SK-N-MC (cell line): Measurements from ENCODE around the gene PIWIL4.

Source experiments
- EZH2 ChIP-seq: fragments of 200-600 bp; sonication (generic); IDR thresholded peaks from one replicate; pipeline ENCODE4 v1.6.1; 2017; ENCODE audit warnings: antibody characterized with exemption
- FOXP2 ChIP-seq: optimal IDR thresholded peaks from 2 replicates; pipeline ENCODE3; 2011; ENCODE audit warnings: mild to moderate bottlenecking, moderate library complexity; ENCODE audit not compliant: insufficient read depth; ENCODE audit errors: extremely low read length, control extremely low read depth
- POLR2AphosphoS5 ChIP-seq: IDR thresholded peaks from 2 replicates; pipeline ENCODE4 v1.6.1; 2012; ENCODE audit warnings: mild to moderate bottlenecking, low read depth, low read length, borderline replicate concordance

DNA sequence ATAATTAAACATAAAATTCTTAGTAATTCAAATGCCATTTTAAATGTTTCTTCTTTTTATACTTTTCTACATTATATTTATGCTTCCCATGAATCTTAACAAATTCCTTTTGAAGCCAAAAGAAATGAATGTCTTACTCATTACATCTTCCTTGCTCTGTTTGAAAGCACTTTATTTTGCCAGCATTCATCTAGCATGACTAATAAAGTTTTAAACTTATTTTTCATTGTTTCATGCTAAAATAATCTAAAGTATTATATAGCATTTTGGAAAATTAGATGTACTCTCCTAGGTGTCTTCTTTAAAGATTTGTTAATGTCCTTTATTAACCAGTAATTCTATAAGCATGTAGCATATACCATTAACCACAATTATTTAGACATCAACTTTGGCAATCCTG lies 9.7 kb upstream of the PIWIL4 start:
- TF ChIP-seq POLR2AphosphoS5 (no peak), EZH2 (no peak), FOXP2 (no peak)
